Aorta (tissue), 5 donors: ENCODE measurements around the gene POC1A. TPM values are rescaled to one million over a fixed set of nuclear protein-coding genes. Genes with fewer than 3 reads are reported as not detected.

Experiments
- ATAC-seq: fragments of 200-7000 bp; cut with Tn5 transposase; one replicate; pipeline ENCODE4 v1.9.1; 2022; ENCODE audit warnings: moderate library complexity; ENCODE audit not compliant: low FRiP score
- DNase-seq, 2 donors: peaks; one replicate each; pipeline ENCODE4 v3.0.0-alpha.2; 2020
- H3K27ac ChIP-seq, 2 donors: one replicate each; pipeline ENCODE4 v1.5.1; 2013; ENCODE audit warnings: low read length in 2 of 2, mild to moderate bottlenecking in 2 of 2, moderate library complexity in 2 of 2, control low read depth in 1 of 2, inconsistent platforms in 1 of 2, low read depth in 1 of 2
- H3K27me3 ChIP-seq, 2 donors: one replicate each; pipeline ENCODE4 v1.6.1; 2013; ENCODE audit warnings: control low read depth in 1 of 2, low read length in 1 of 2, mild to moderate bottlenecking in 1 of 2, moderate library complexity in 1 of 2; ENCODE audit not compliant: insufficient read depth in 2 of 2, control insufficient read depth in 1 of 2
- H3K36me3 ChIP-seq, 2 donors: one replicate each; pipeline ENCODE4 v1.6.1; 2013; ENCODE audit warnings: control low read depth in 1 of 2, low read length in 1 of 2, mild to moderate bottlenecking in 1 of 2; ENCODE audit not compliant: insufficient read depth in 2 of 2, control insufficient read depth in 1 of 2
- H3K4me1 ChIP-seq, 2 donors: one replicate each; pipeline ENCODE4 v1.6.1; 2013; ENCODE audit warnings: low read length in 2 of 2, control low read depth in 1 of 2, mild to moderate bottlenecking in 1 of 2, moderate library complexity in 1 of 2; ENCODE audit not compliant: insufficient read depth in 2 of 2, control insufficient read depth in 1 of 2
- H3K4me3 ChIP-seq, 2 donors: one replicate each; pipeline ENCODE4 v1.5.1; 2013; ENCODE audit warnings: low read length in 2 of 2, control low read depth in 1 of 2, mild to moderate bottlenecking in 1 of 2
- H3K9me3 ChIP-seq: one replicate; pipeline ENCODE4 v1.6.1; 2013; ENCODE audit warnings: mild to moderate bottlenecking, low read length; ENCODE audit not compliant: control insufficient read depth
- WGBS, 2 donors: extraction: QIAGEN DNeasy Blood & Tissue Kit; methylation state at CpG; one replicate each; pipeline ENCODE4 v1.1.7; 2013; 5-methylcytosine and 5-hydroxymethylcytosine counted together
- intact Hi-C, 2 donors: fragments of 100-400 bp; cut with DNase I; formaldehyde crosslinking; loops; one replicate each; pipeline versions ENCODE4 v1.14.2 to v1.15.0; 2022
- polyA plus RNA-seq, 2 donors: library from polyadenylated mRNA; stranded (reverse); fragments of 200-250 nt; gene quantifications; one replicate each; pipeline ENCODE4 v1.2.3, GENCODE V29; 2013
- total RNA-seq, 2 donors: library from RNA; stranded (reverse); fragmentation: NEBNext Ultra II Directional; extraction: Animal tissue kit (Norgen Biotek cat#: 25700); gene quantifications; one replicate each; pipeline ENCODE4 v1.2.1, GENCODE V29; 2021
- donor health status: healthy with polysubstance abuse.
- donor health status: Bipolar disorder and iron deficiency.
- donor health status: DM: no; HTN: no; CAD: no.
- donor health status: DM: no; HTN: no; CAD: no.
- donor health status: DM: yes; HTN: yes; CAD: no.

POC1A gene
- total and polyA plus RNA-seq, 4 donors, result 0.38 to 2.1 (median 1.2) TPM

- no peak overlapping the region for H3K4me3 ChIP-seq
- DNase-seq (peak; percentile 17 to 19), ATAC-seq (no peak)
- no peaks in the 10 kb centered on the region for H3K27me3 ChIP-seq
- no peaks in the 10 kb centered on the region for H3K4me1 ChIP-seq
- no peaks in the 10 kb centered on the region for H3K36me3 ChIP-seq
- WGBS, 2 donors, result 93 to 94% methylated on average over 10 of the region's 10 CpGs
- no peaks in the 10 kb centered on the region for H3K9me3 ChIP-seq
- intact Hi-C loops, result no loop called here
- no peak overlapping the region for H3K27ac ChIP-seq
Measured at GRCh38 chr3:52104684-52105640, 49.3 kb downstream of the POC1A start.

- intact Hi-C loops, result no loop called here
- 98 to 99% methylated on average over 4 of the region's 4 CpGs for WGBS, 2 donors
- H3K27ac ChIP-seq, result no peak overlapping the region
Measured at GRCh38 chr3:52102934-52103333, 51.3 kb downstream of the POC1A start.

GRCh38 chr3:52099001-52099401 lies 55.2 kb downstream of the POC1A start:
- Histone ChIP-seq H3K27ac (no peak overlapping the region), H3K36me3 (no peaks in the 10 kb centered on the region), H3K9me3 (no peaks in the 10 kb centered on the region), H3K4me1 (no peaks in the 10 kb centered on the region), H3K4me3 (no peak overlapping the region), H3K27me3 (no peaks in the 10 kb centered on the region)
- ATAC-seq (no peak), DNase-seq (peak; percentile 39 to 44)
- 81 to 87% methylated on average over 3 of the region's 3 CpGs for WGBS, 2 donors
- intact Hi-C loops, result no loop called here

More at GRCh38 chr3:52102934-52103333, 51.3 kb downstream of the POC1A start:
- H3K4me1 ChIP-seq, result no peaks in the 10 kb centered on the region
- no peaks in the 10 kb centered on the region for H3K36me3 ChIP-seq
- H3K9me3 ChIP-seq, result no peaks in the 10 kb centered on the region
- DNase-seq, result no peak
- ATAC-seq, result no peak
- H3K27me3 ChIP-seq, result no peaks in the 10 kb centered on the region
- H3K4me3 ChIP-seq, result no peak overlapping the region

- no peak overlapping the region for H3K4me3 ChIP-seq
- intact Hi-C loops, result no loop called here
- H3K27ac ChIP-seq, result no peak overlapping the region
- DNase-seq (peak; percentile 48 to 62), ATAC-seq (peak; percentile 79)
- H3K27me3 ChIP-seq, result no peaks in the 10 kb centered on the region
- H3K4me1 ChIP-seq, result no peaks in the 10 kb centered on the region
- no peaks in the 10 kb centered on the region for H3K9me3 ChIP-seq
- H3K36me3 ChIP-seq, result no peaks in the 10 kb centered on the region
- 88 to 90% methylated on average over 2 of the region's 2 CpGs for WGBS, 2 donors
Measured at GRCh38 chr3:52097851-52098507, 56.2 kb downstream of the POC1A start.

- peak; percentile 27 to 52 for DNase-seq
- no peaks in the 10 kb centered on the region for H3K9me3 ChIP-seq
- intact Hi-C loops, result no loop called here
- 95% methylated on average over 8 of the region's 8 CpGs for WGBS, 2 donors
- no peak overlapping the region for H3K4me3 ChIP-seq
- no peaks in the 10 kb centered on the region for H3K27me3 ChIP-seq
- H3K27ac ChIP-seq, result no peak overlapping the region
- H3K4me1 ChIP-seq, result no peaks in the 10 kb centered on the region
- H3K36me3 ChIP-seq, result no peaks in the 10 kb centered on the region
- no peak for ATAC-seq
Measured at GRCh38 chr3:52095990-52096775, 58.0 kb downstream of the POC1A start.

- Histone ChIP-seq H3K27me3 (no peaks in the 10 kb centered on the region), H3K4me3 (no peak overlapping the region), H3K27ac (no peak overlapping the region), H3K36me3 (no peaks in the 10 kb centered on the region), H3K4me1 (peaks cover 0 to 3% of the 10 kb centered on the region in 2 donors), H3K9me3 (no peaks in the 10 kb centered on the region)
- 96% methylated on average over 11 of the region's 11 CpGs for WGBS, 2 donors
- intact Hi-C loops, result no loop called here
- DNase-seq (peak; percentile 24 to 71), ATAC-seq (no peak)
Measured at GRCh38 chr3:52094571-52095485, 59.4 kb downstream of the POC1A start.

GRCh38 chr3:52093756-52094545 lies 60.3 kb downstream of the POC1A start:
- DNase-seq, result peak; percentile 35 to 68
- ATAC-seq, result no peak
- Histone ChIP-seq H3K27me3 (no peaks in the 10 kb centered on the region), H3K4me3 (no peak overlapping the region), H3K27ac (no peak overlapping the region), H3K36me3 (no peaks in the 10 kb centered on the region), H3K4me1 (peaks cover 0 to 3% of the 10 kb centered on the region in 2 donors), H3K9me3 (no peaks in the 10 kb centered on the region)
- WGBS, 2 donors, result 85 to 87% methylated on average over 7 of the region's 7 CpGs
- intact Hi-C loops, result no loop called here
